ENCODE data around the gene ZDHHC18. TPM values are rescaled to one million over a fixed set of nuclear protein-coding genes. Genes with fewer than 3 reads are reported as not detected.
"Not testable (repeated sequence)": the region's sequence is repeated elsewhere in the genome, so short reads cannot be mapped to it uniquely, and the experiment has no call there.

ZDHHC18 gene
- total RNA-seq, 1 donor from 2014 or later = 10.3 TPM

GRCh38 chr1:26831546-26832248, 5.2 kb downstream of the ZDHHC18 start:
- DNase-seq (ENCODE audit: low spot score) = peak; percentile 71
- ATAC-seq = peak; percentile 85

GRCh38 chr1:26832249-26832960, 5.9 kb downstream of the ZDHHC18 start:
- no peak for DNase-seq (ENCODE audit: low spot score)
- ATAC-seq = peak; percentile 8

GRCh38 chr1:26833432-26834405, 7.2 kb downstream of the ZDHHC18 start:
- DNase-seq (ENCODE audit: low spot score) (no peak), ATAC-seq (no peak)

GRCh38 chr1:26837665-26838064, 11.2 kb downstream of the ZDHHC18 start:
- ATAC-seq; DNase-seq (ENCODE audit: low spot score): not testable (repeated sequence)

GRCh38 chr1:26838474-26839338, 12.2 kb downstream of the ZDHHC18 start:
- ATAC-seq = peak; percentile 57
- no peak for DNase-seq (ENCODE audit: low spot score)

- ATAC-seq = no peak
- DNase-seq (ENCODE audit: low spot score) = no peak
Measured at GRCh38 chr1:26839339-26839722, 12.8 kb downstream of the ZDHHC18 start.

GRCh38 chr1:26839779-26840178, 13.3 kb downstream of the ZDHHC18 start:
- DNase-seq (ENCODE audit: low spot score) (no peak), ATAC-seq (peak; percentile 51)

GRCh38 chr1:26844424-26845196, 18.1 kb downstream of the ZDHHC18 start:
- ATAC-seq = no peak
- no peak for DNase-seq (ENCODE audit: low spot score)

- not testable (repeated sequence) for ATAC-seq
Measured at GRCh38 chr1:26847826-26848225, 21.3 kb downstream of the ZDHHC18 start.

GRCh38 chr1:26848499-26848898, 22.0 kb downstream of the ZDHHC18 start:
- DNase-seq (ENCODE audit: low spot score) = no peak
- ATAC-seq = no peak

More at GRCh38 chr1:26847826-26848225, 21.3 kb downstream of the ZDHHC18 start:
- DNase-seq (ENCODE audit: low spot score) = not testable (repeated sequence)

GRCh38 chr1:26848941-26849774, 22.7 kb downstream of the ZDHHC18 start:
- ATAC-seq (peak; percentile 65), DNase-seq (ENCODE audit: low spot score) (peak; percentile 63)

GRCh38 chr1:26851106-26851684, 24.7 kb downstream of the ZDHHC18 start:
- DNase-seq (ENCODE audit: low spot score) (no peak), ATAC-seq (no peak)

GRCh38 chr1:26852701-26853100, 26.2 kb downstream of the ZDHHC18 start:
- no peak for ATAC-seq
- no peak for DNase-seq (ENCODE audit: low spot score)

- DNase-seq (ENCODE audit: low spot score) (peak; percentile 86), ATAC-seq (peak; percentile 90)
Measured at GRCh38 chr1:26853156-26853555, 26.7 kb downstream of the ZDHHC18 start.

GRCh38 chr1:26853600-26853999, 27.1 kb downstream of the ZDHHC18 start:
- ATAC-seq = no peak
- no peak for DNase-seq (ENCODE audit: low spot score)

- DNase-seq (ENCODE audit: low spot score) = no peak
- no peak for ATAC-seq
Measured at GRCh38 chr1:26854906-26855305, 28.4 kb downstream of the ZDHHC18 start.

GRCh38 chr1:26855636-26856035, 29.1 kb downstream of the ZDHHC18 start:
- no peak for DNase-seq (ENCODE audit: low spot score)
- no peak for ATAC-seq

GRCh38 chr1:26856181-26856580, 29.7 kb downstream of the ZDHHC18 start:
- ATAC-seq (no peak), DNase-seq (ENCODE audit: low spot score) (no peak)
